Trophoblast cell (in vitro differentiated cells and primary cell): ENCODE measurements around the gene RPS16.

Experiments used
- DNase-seq, 2 donors: peaks; one replicate each; pipeline ENCODE4 v3.0.0-alpha.2; 2016
- H2AFZ ChIP-seq: 2 replicates; pipeline ENCODE4 v1.6.1; 2013; ENCODE audit warnings: low read length, moderate library complexity, mild to moderate bottlenecking; ENCODE audit not compliant: insufficient read depth, poor library complexity
- H2AK5ac ChIP-seq: 2 replicates; pipeline ENCODE4 v1.6.1; 2013; ENCODE audit warnings: mild to moderate bottlenecking, low read length
- H2BK120ac ChIP-seq: 2 replicates; pipeline ENCODE4 v1.6.1; 2013; ENCODE audit warnings: low read length, mild to moderate bottlenecking, moderate library complexity; ENCODE audit not compliant: insufficient read depth, poor library complexity
- H2BK12ac ChIP-seq: 2 replicates; pipeline ENCODE4 v1.6.1; 2013; ENCODE audit warnings: mild to moderate bottlenecking, low read length, moderate library complexity
- H2BK5ac ChIP-seq: 2 replicates; pipeline ENCODE4 v1.6.1; 2013; ENCODE audit warnings: low read length, low read depth, moderate library complexity, mild to moderate bottlenecking; ENCODE audit not compliant: poor library complexity
- H3K14ac ChIP-seq: 2 replicates; pipeline ENCODE4 v1.6.1; 2013; ENCODE audit warnings: mild to moderate bottlenecking, low read length
- H3K18ac ChIP-seq: 2 replicates; pipeline ENCODE4 v1.6.1; 2013; ENCODE audit warnings: mild to moderate bottlenecking, low read length
- H3K23ac ChIP-seq: 2 replicates; pipeline ENCODE4 v1.6.1; 2013; ENCODE audit warnings: low read length
- H3K27ac ChIP-seq: 2 replicates; pipeline ENCODE4 v1.5.1; 2013; ENCODE audit warnings: low read depth, mild to moderate bottlenecking, inconsistent platforms, low read length, moderate library complexity
- H3K27me3 ChIP-seq: 2 replicates; pipeline ENCODE4 v1.6.1; 2013; ENCODE audit warnings: inconsistent platforms, mild to moderate bottlenecking, low read length, moderate library complexity; ENCODE audit not compliant: insufficient read depth
- H3K36me3 ChIP-seq, 2 experiments: 1 replicate in 1 of 2; 2 replicates in 1 of 2; pipeline ENCODE4 v1.6.1; 2013; ENCODE audit warnings: low read length in 2 of 2, mild to moderate bottlenecking in 2 of 2, moderate library complexity in 1 of 2; ENCODE audit not compliant: insufficient read depth in 2 of 2, control insufficient read depth in 1 of 2
- H3K4ac ChIP-seq: 2 replicates; pipeline ENCODE4 v1.6.1; 2013; ENCODE audit warnings: low read depth, mild to moderate bottlenecking, low read length, moderate library complexity
- H3K4me1 ChIP-seq, 2 experiments: 1 replicate in 1 of 2; 2 replicates in 1 of 2; pipeline ENCODE4 v1.6.1; 2013; ENCODE audit warnings: low read length in 2 of 2, mild to moderate bottlenecking in 2 of 2, moderate library complexity in 1 of 2; ENCODE audit not compliant: insufficient read depth in 2 of 2, control insufficient read depth in 1 of 2
- H3K4me2 ChIP-seq: 2 replicates; pipeline ENCODE4 v1.6.1; 2013; ENCODE audit warnings: inconsistent platforms, mild to moderate bottlenecking, low read length, moderate library complexity
- H3K4me3 ChIP-seq: 2 replicates; pipeline ENCODE4 v1.5.1; 2013; ENCODE audit warnings: mild to moderate bottlenecking, low read depth, low read length, inconsistent platforms
- H3K79me1 ChIP-seq: one replicate; pipeline ENCODE4 v1.6.1; 2013; ENCODE audit warnings: low read length
- H3K79me2 ChIP-seq: 2 replicates; pipeline ENCODE4 v1.6.1; 2013; ENCODE audit warnings: low read length, mild to moderate bottlenecking; ENCODE audit not compliant: control insufficient read depth, insufficient read depth, poor library complexity
- H3K9ac ChIP-seq: 2 replicates; pipeline ENCODE4 v1.6.1; 2013; ENCODE audit warnings: mild to moderate bottlenecking, low read length
- H3K9me3 ChIP-seq: 2 replicates; pipeline ENCODE4 v1.6.1; 2013; ENCODE audit warnings: low read depth, mild to moderate bottlenecking, control low read depth, inconsistent platforms, low read length; ENCODE audit not compliant: insufficient read depth
- H4K12ac ChIP-seq: 2 replicates; pipeline ENCODE4 v1.6.1; 2013; ENCODE audit warnings: low read depth, mild to moderate bottlenecking, low read length, moderate library complexity
- H4K8ac ChIP-seq: 2 replicates; pipeline ENCODE4 v1.6.1; 2013; ENCODE audit warnings: low read depth, mild to moderate bottlenecking, low read length, moderate library complexity
- H4K91ac ChIP-seq: one replicate; pipeline ENCODE4 v1.6.1; 2013; ENCODE audit warnings: low read depth, mild to moderate bottlenecking, low read length, moderate library complexity
- WGBS: extraction: QIAGEN DNeasy Blood & Tissue Kit; methylation state at CpG from one replicate; pipeline ENCODE4 v1.1.7; 2013; ENCODE audit warnings: missing lambda C conversion rate; ENCODE audit not compliant: insufficient read length, insufficient coverage; ENCODE audit errors: extremely low coverage; 5-methylcytosine and 5-hydroxymethylcytosine counted together

RPS16 gene

GRCh38 chr19:39426170-39426569 lies 9.6 kb downstream of the RPS16 start:
- H4K12ac ChIP-seq = no peak overlapping the region
- H3K4me1 ChIP-seq = peaks cover 13 to 21% of the 10 kb centered on the region in 2 experiments
- H3K14ac ChIP-seq = no peak overlapping the region
- no CpG with 5 or more reads among the region's 5 CpGs for WGBS
- no peak overlapping the region for H4K8ac ChIP-seq
- no peak overlapping the region for H3K4me2 ChIP-seq
- no peaks in the 10 kb centered on the region for H3K79me2 ChIP-seq
- H3K18ac ChIP-seq = no peak overlapping the region
- H3K4me3 ChIP-seq = no peak overlapping the region
- no peak overlapping the region for H2AFZ ChIP-seq
- no peak for DNase-seq
- peaks cover 5% of the 10 kb centered on the region for H3K9me3 ChIP-seq
- H3K79me1 ChIP-seq = peaks cover 10% of the 10 kb centered on the region
- H3K27me3 ChIP-seq = no peaks in the 10 kb centered on the region
- H2BK5ac ChIP-seq = no peak overlapping the region
- no peak overlapping the region for H2BK12ac ChIP-seq
- H4K91ac ChIP-seq = no peak overlapping the region
- no peak overlapping the region for H2BK120ac ChIP-seq
- no peak overlapping the region for H2AK5ac ChIP-seq
- no peak overlapping the region for H3K9ac ChIP-seq
- H3K36me3 ChIP-seq = peaks cover 39 to 42% of the 10 kb centered on the region in 2 experiments
- no peak overlapping the region for H3K4ac ChIP-seq
- H3K27ac ChIP-seq = no peak overlapping the region
- no peak overlapping the region for H3K23ac ChIP-seq

GRCh38 chr19:39425744-39426143 lies 10.0 kb downstream of the RPS16 start:
- Histone ChIP-seq H3K27me3 (no peaks in the 10 kb centered on the region), H3K14ac (no peak overlapping the region), H2BK12ac (no peak overlapping the region), H2BK120ac (no peak overlapping the region), H3K36me3 (peaks cover 43 to 47% of the 10 kb centered on the region in 2 experiments), H2AFZ (no peak overlapping the region), H3K79me1 (peaks cover 10% of the 10 kb centered on the region), H4K8ac (no peak overlapping the region), H3K9ac (no peak overlapping the region), H3K79me2 (no peaks in the 10 kb centered on the region), H3K4me1 (peaks cover 13 to 18% of the 10 kb centered on the region in 2 experiments), H3K23ac (no peak overlapping the region), H2BK5ac (no peak overlapping the region), H2AK5ac (no peak overlapping the region), H4K91ac (no peak overlapping the region), H3K27ac (no peak overlapping the region), H3K4me2 (no peak overlapping the region), H3K9me3 (peaks cover 5% of the 10 kb centered on the region), H3K4me3 (no peak overlapping the region), H4K12ac (no peak overlapping the region), H3K18ac (no peak overlapping the region), H3K4ac (no peak overlapping the region)
- no peak for DNase-seq
- WGBS = 100% methylated on average over 4 of the region's 7 CpGs

GRCh38 chr19:39424934-39425333 lies 10.8 kb downstream of the RPS16 start:
- Histone ChIP-seq H3K23ac (no peak overlapping the region), H3K9ac (no peak overlapping the region), H2BK12ac (no peak overlapping the region), H3K14ac (no peak overlapping the region), H3K4me1 (peaks cover 13% of the 10 kb centered on the region in 2 experiments), H3K18ac (no peak overlapping the region), H2BK120ac (no peak overlapping the region), H2BK5ac (no peak overlapping the region), H3K4ac (no peak overlapping the region), H4K91ac (no peak overlapping the region), H3K27me3 (no peaks in the 10 kb centered on the region), H3K36me3 (peaks cover 51 to 55% of the 10 kb centered on the region in 2 experiments), H3K79me1 (peaks cover 10% of the 10 kb centered on the region), H3K27ac (no peak overlapping the region), H4K8ac (no peak overlapping the region), H3K79me2 (no peaks in the 10 kb centered on the region), H2AFZ (no peak overlapping the region), H4K12ac (no peak overlapping the region), H3K4me2 (no peak overlapping the region), H3K4me3 (no peak overlapping the region), H3K9me3 (peaks cover 5% of the 10 kb centered on the region), H2AK5ac (no peak overlapping the region)
- DNase-seq = no peak
- no CpG with 5 or more reads among the region's 16 CpGs for WGBS

- no peak overlapping the region for H2BK5ac ChIP-seq
- no peak overlapping the region for H4K8ac ChIP-seq
- H3K27me3 ChIP-seq = no peaks in the 10 kb centered on the region
- H3K79me1 ChIP-seq = peaks cover 5% of the 10 kb centered on the region
- no peak overlapping the region for H3K27ac ChIP-seq
- no peak overlapping the region for H3K4me2 ChIP-seq
- H3K4me3 ChIP-seq = no peak overlapping the region
- no peak overlapping the region for H2BK120ac ChIP-seq
- no peak overlapping the region for H4K12ac ChIP-seq
- H2AFZ ChIP-seq = no peak overlapping the region
- no CpG with 5 or more reads among the region's 35 CpGs for WGBS
- H3K4ac ChIP-seq = no peak overlapping the region
- H3K14ac ChIP-seq = no peak overlapping the region
- no peak overlapping the region for H2BK12ac ChIP-seq
- no peak overlapping the region for H3K9ac ChIP-seq
- peaks cover 6 to 7% of the 10 kb centered on the region in 2 experiments for H3K4me1 ChIP-seq
- H3K18ac ChIP-seq = no peak overlapping the region
- peaks cover 64% of the 10 kb centered on the region in 2 experiments for H3K36me3 ChIP-seq
- no peaks in the 10 kb centered on the region for H3K79me2 ChIP-seq
- no peak for DNase-seq
- H4K91ac ChIP-seq = no peak overlapping the region
- no peak overlapping the region for H2AK5ac ChIP-seq
- peaks cover 5% of the 10 kb centered on the region for H3K9me3 ChIP-seq
- H3K23ac ChIP-seq = no peak overlapping the region
Measured at GRCh38 chr19:39423258-39424086, 12.3 kb downstream of the RPS16 start.
